ENCODE measurements around the gene SETD9.

The SETD9 gene

GRCh38 chr5:56908942-56909293, 478 bp upstream of the SETD9 start:
- no peak for TF ChIP-seq EZH2phosphoT487 (IDR thresholded peaks at IDR 0.05; ENCODE audit: borderline replicate concordance)
- TF ChIP-seq, protein P1, sequence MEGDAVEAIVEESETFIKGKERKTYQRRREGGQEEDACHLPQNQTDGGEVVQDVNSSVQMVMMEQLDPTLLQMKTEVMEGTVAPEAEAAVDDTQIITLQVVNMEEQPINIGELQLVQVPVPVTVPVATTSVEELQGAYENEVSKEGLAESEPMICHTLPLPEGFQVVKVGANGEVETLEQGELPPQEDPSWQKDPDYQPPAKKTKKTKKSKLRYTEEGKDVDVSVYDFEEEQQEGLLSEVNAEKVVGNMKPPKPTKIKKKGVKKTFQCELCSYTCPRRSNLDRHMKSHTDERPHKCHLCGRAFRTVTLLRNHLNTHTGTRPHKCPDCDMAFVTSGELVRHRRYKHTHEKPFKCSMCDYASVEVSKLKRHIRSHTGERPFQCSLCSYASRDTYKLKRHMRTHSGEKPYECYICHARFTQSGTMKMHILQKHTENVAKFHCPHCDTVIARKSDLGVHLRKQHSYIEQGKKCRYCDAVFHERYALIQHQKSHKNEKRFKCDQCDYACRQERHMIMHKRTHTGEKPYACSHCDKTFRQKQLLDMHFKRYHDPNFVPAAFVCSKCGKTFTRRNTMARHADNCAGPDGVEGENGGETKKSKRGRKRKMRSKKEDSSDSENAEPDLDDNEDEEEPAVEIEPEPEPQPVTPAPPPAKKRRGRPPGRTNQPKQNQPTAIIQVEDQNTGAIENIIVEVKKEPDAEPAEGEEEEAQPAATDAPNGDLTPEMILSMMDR (conservative IDR thresholded peaks at IDR 0.05; ENCODE audit: low read length), result no peak
- H4K20me1 ChIP-seq (ENCODE audit: insufficient read depth, low read length, poor library complexity, severe bottlenecking), result no peaks in the 10 kb centered on the region
- H3K4me2 ChIP-seq (ENCODE audit: low read depth, low read length, poor library complexity, severe bottlenecking), result peak overlapping the region; percentile 85
- H3K4me3 ChIP-seq (ENCODE audit: low read length, poor library complexity, severe bottlenecking), result peak overlapping the region; percentile 76
- peak overlapping the region; percentile 88 for H2AFZ ChIP-seq (ENCODE audit: low read length)
- H3K27me3 ChIP-seq (ENCODE audit: insufficient read depth, low read length, poor library complexity, severe bottlenecking), result no peaks in the 10 kb centered on the region
- peaks cover 15% of the 10 kb centered on the region for H3K79me2 ChIP-seq (ENCODE audit: insufficient read depth, low read length)
- H3K9me3 ChIP-seq (ENCODE audit: insufficient read depth, low read depth, low read length), result no peaks in the 10 kb centered on the region; the same call in 1 of the 2 replicates
- no peaks in the 10 kb centered on the region for H3K9me2 ChIP-seq (replicated peaks; ENCODE audit: low read depth, low read length)
- peaks cover 21% of the 10 kb centered on the region for H3K4me1 ChIP-seq (ENCODE audit: insufficient read depth, low read length, poor library complexity, severe bottlenecking)
- no peaks in the 10 kb centered on the region for H3K36me3 ChIP-seq (ENCODE audit: insufficient read depth, low read length)
- no peaks in the 10 kb centered on the region for H3F3A ChIP-seq (ENCODE audit: low read depth)
- H3K9ac ChIP-seq (ENCODE audit: low read depth, low read length, poor library complexity, severe bottlenecking), result peak overlapping the region; percentile 72

DNA sequence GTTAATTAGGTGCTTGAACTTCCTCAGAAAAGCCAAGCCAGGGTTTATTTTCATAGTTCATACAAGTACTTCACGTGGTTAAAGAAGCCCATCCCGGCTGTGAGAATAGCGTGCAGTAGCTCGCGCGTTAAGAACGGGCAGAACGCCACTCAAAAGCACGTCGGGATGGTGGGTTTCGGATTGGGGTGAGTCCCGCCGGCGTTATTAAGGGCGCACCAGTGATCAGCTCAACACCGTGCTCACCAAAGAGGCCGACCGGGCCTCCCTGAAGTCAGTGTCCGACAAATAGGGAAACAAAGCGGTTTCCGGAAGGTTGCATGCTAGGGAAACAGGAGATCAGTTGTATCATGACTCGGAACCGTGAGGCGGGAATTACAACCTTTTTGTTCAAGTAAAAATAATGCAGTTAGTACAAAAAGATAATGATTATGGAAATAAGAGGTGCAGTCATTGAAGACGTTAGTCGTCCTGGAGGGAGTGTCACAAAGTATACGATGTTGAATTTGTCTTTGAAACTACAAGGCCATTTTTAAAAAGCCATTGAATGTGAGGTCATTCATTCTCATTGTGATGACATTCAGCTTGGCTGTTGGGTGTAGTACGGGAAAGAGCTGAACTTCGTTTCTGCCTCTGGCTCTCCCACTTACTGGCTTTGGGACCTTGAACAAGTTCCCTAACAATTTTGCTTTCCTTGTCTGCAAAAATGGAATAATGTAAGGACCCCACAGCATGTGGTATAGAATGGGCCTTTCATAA, 992 bp downstream of the SETD9 start:
- Histone ChIP-seq H3F3A (ENCODE audit: low read depth) (no peaks in the 10 kb centered on the region), H4K20me1 (ENCODE audit: insufficient read depth, low read length, poor library complexity, severe bottlenecking) (no peaks in the 10 kb centered on the region), H3K36me3 (ENCODE audit: insufficient read depth, low read length) (no peaks in the 10 kb centered on the region), H3K9me2 (replicated peaks; ENCODE audit: low read depth, low read length) (no peaks in the 10 kb centered on the region), H3K4me1 (ENCODE audit: insufficient read depth, low read length, poor library complexity, severe bottlenecking) (peaks cover 21% of the 10 kb centered on the region), H3K9me3 (ENCODE audit: insufficient read depth, low read depth, low read length) (no peaks in the 10 kb centered on the region; the same call in 1 of the 2 replicates), H3K4me2 (ENCODE audit: low read depth, low read length, poor library complexity, severe bottlenecking) (peak overlapping the region; percentile 81), H3K79me2 (ENCODE audit: insufficient read depth, low read length) (peaks cover 15% of the 10 kb centered on the region), H3K4me3 (ENCODE audit: low read length, poor library complexity, severe bottlenecking) (peak overlapping the region; percentile 86), H3K27me3 (ENCODE audit: insufficient read depth, low read length, poor library complexity, severe bottlenecking) (no peaks in the 10 kb centered on the region), H3K9ac (ENCODE audit: low read depth, low read length, poor library complexity, severe bottlenecking) (peak overlapping the region; percentile 96), H2AFZ (ENCODE audit: low read length) (peak overlapping the region; percentile 96)
- TF ChIP-seq EZH2phosphoT487 (IDR thresholded peaks at IDR 0.05; ENCODE audit: borderline replicate concordance), result no peak
- TF ChIP-seq, protein P1 (conservative IDR thresholded peaks at IDR 0.05; ENCODE audit: low read length), result no peak

DNA sequence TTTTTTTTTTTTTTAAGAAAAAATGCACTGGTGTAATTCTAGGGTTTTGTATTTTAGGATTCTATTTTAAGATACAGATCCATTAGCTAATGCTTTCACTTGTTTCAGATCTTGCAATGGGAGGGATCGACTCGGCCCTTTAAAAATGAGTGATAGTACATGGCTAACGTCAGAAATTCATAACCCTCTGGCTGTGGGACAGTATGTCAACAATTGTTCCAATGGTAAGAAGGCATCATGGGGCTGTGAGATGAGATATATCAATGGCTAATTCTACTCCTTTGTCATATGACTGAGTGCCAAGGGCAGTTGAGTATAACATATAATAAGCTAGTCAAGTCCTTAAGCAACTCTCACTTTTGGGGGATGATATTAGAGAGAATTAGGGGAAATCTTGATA, 4.4 kb downstream of the SETD9 start:
- Histone ChIP-seq H3K27me3 (ENCODE audit: insufficient read depth, low read length, poor library complexity, severe bottlenecking) (no peaks in the 10 kb centered on the region), H4K20me1 (ENCODE audit: insufficient read depth, low read length, poor library complexity, severe bottlenecking) (no peaks in the 10 kb centered on the region), H3K36me3 (ENCODE audit: insufficient read depth, low read length) (no peaks in the 10 kb centered on the region), H3K9me2 (replicated peaks; ENCODE audit: low read depth, low read length) (no peaks in the 10 kb centered on the region), H3F3A (ENCODE audit: low read depth) (no peaks in the 10 kb centered on the region), H2AFZ (ENCODE audit: low read length) (no peak overlapping the region), H3K9me3 (ENCODE audit: insufficient read depth, low read depth, low read length) (no peaks in the 10 kb centered on the region), H3K9ac (ENCODE audit: low read depth, low read length, poor library complexity, severe bottlenecking) (no peak overlapping the region), H3K4me3 (ENCODE audit: low read length, poor library complexity, severe bottlenecking) (no peak overlapping the region), H3K4me2 (ENCODE audit: low read depth, low read length, poor library complexity, severe bottlenecking) (no peak overlapping the region), H3K4me1 (ENCODE audit: insufficient read depth, low read length, poor library complexity, severe bottlenecking) (peaks cover 16% of the 10 kb centered on the region), H3K79me2 (ENCODE audit: insufficient read depth, low read length) (peaks cover 15% of the 10 kb centered on the region)
- TF ChIP-seq EZH2phosphoT487 (IDR thresholded peaks at IDR 0.05; ENCODE audit: borderline replicate concordance), result no peak
- TF ChIP-seq, protein P1 (conservative IDR thresholded peaks at IDR 0.05; ENCODE audit: low read length), result no peak

Measured in Loucy (cell line).